C4-2B (cell line): Measurements from ENCODE around the gene MARCHF11.

Experiments
- CTCF ChIP-seq: fragments of 450-650 bp; conservative IDR thresholded peaks from 2 replicates; pipeline ENCODE4 v1.5.1; 2017; ENCODE audit warnings: mild to moderate bottlenecking
- ZFX ChIP-seq: fragments of 450-650 bp; IDR thresholded peaks from 2 replicates; pipeline ENCODE4 v1.6.1; 2017

- TF ChIP-seq CTCF (peak; percentile 85), ZFX (no peak)
These were observed 18.9 kb downstream of the MARCHF11 start for GRCh38 chr5:16160706-16161105.
